ENCODE data around the gene ACSL6.

Gene ACSL6

GRCh38 chr5:132017316-132017715 lies 5.9 kb upstream of the ACSL6 start:
- no peak for DNase-seq

- DNase-seq = no peak
These were observed 5.3 kb upstream of the ACSL6 start for GRCh38 chr5:132016721-132017250.

- no peak for DNase-seq
These were observed 2.3 kb upstream of the ACSL6 start for GRCh38 chr5:132013711-132014110.

GRCh38 chr5:132013006-132013689 lies 1.7 kb upstream of the ACSL6 start:
- peak in 3 of 56 donors; percentile 14 to 40 (median 18) for DNase-seq

DNA sequence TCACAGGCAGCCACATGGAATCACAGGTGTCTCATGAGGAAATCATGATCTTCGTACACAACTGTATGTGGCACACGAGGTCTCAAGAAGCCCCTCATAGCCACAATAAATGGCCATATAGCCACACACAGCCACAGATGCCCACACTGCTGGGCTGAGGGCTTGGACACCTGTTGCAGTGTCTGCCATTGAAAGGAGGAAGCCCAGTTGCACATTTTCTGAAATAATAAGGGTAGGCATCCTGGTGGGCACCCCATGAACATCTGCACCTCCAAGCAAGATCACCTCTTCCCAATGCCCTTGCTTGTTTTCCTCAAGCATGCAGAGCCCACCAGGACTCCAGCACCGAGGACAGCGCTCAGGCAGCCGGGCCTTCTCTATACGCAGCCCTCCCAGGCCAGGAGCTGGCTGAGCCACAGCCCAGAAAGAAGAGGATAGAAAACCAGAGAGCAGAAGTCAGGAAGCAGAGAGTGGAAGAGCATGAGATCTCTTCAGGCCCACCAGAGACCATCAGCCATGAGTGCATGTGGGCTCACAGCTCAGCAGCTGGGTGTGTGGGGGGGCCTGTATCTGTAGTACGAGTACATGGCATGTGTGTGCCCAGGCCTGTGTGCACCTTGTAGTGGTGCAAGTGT lies 1.0 kb upstream of the ACSL6 start:
- peak in 4 of 56 donors; percentile 12 to 36 (median 20) for DNase-seq

DNA sequence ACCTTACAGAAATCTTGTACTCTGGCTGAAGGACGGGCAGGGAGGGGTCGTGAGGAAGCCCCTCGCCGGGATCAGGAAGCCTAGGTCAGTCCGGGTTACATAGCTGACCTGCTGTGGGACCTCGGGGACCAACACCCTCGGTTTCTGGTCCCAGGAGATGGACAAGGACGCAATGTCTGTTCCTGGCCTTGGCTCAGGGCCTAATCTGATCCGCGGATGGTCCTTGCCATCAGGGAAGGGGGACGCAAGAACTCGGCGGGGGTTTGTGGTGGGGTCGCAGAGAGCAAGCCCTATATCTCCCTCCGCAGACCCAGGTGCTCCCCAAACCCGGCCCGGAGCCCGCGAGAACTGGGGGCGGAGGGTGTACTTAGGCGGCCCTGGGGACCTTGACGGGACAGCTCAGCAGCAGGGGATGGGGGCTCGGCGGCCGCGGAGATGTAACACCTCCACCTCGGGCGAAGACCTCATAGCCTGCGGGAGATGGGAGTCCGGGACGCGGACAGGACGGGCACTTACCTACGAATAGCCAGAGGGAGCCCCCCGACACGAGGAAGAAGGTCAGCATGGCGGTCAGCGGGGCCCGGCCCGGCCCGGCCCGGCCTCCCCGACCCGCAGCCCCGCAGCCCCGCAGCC lies 353 bp downstream of the ACSL6 start:
- peak in 2 of 56 donors; percentile 36 to 65 for DNase-seq

GRCh38 chr5:132010645-132010988 lies 841 bp downstream of the ACSL6 start:
- DNase-seq = no peak

- no peak for DNase-seq
These were observed 1.6 kb downstream of the ACSL6 start for GRCh38 chr5:132009706-132010405.

DNA sequence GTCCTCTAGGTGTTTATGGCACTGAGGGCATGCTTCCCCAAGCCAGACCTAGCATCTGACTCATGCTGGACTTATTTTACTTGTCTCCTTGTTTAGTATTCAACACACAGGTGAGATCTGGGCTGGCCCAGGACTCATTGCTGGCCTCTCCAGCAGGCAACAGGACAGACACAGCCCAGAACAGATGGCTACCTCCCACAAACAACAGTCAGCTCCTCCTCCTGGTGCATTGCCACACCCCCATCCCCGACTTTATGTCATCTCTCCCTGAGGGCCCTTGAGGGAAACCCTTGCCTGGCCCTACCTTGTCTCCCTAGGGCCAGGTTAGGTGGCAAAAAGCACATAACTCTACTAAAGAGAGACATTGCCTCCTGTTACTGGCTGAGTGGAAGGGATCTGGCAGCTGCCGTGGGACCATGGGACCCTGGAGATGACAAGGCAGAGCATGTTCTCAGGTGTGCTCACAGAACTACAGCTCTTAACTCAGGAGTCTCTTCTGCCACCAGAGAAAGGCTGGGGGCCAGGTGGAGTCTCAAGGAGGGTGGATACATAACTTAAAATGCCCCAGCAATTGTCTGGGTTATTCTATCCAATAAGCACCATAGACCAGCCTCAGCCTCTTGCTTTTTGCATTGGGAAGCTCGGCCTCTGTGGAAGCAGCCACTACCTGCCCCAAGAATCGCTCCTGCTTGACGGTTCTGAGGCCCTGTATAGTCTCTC lies 2.3 kb downstream of the ACSL6 start:
- DNase-seq = peak in 2 of 56 donors; percentile 22 to 26

DNA sequence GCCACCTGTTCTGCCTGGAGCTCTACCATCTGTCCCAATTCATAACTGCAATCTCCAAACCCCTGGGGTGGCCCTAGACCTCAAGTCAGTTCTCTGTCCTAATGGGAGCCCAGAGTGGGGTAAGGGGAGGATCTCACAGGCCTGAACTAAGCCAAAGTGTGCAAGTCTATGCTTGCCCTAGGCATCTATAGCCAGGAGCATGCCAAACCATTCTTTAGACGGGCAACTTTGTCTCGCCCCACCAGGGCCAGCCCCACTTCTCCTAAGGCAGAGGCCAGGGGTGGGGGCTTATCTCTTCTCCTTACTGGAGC lies 3.3 kb downstream of the ACSL6 start:
- no peak for DNase-seq

DNA sequence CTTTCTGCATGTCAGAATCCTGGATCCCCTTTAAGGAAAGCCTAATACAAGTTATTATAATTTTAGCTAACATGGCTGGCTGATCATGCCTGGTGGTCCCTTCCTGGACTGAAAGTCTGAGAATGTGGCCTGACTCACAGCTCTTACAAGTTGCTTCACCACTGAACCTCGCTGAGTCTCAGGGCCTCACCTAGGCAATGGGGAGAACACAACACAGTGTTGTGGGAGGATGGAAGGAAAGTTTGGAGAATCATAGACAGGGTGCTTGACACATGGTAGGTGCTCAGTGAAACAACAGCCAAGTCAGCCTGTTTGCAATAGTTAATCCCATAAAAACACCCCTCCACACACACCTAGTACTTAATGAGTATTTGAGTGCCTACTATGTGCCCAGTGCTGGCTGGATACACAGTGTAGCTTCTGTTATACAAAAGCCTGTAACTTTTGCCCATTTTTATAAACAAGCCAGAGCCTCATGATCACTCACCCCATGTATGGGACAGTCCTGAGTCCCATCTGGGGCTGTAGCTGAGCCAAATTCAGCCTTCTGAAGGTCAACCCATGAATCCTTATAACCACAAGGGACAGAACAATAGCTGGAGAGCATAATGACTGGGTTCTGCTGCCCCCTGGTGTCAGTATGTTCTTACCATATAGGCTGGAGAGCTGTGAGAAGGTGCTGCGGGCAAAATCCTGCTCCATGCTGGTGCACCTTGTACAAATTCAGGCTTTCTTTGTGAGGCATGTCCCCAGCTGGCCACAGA lies 3.9 kb downstream of the ACSL6 start:
- DNase-seq = peak in 51 of 56 donors; percentile 26 to 95 (median 67)

DNA sequence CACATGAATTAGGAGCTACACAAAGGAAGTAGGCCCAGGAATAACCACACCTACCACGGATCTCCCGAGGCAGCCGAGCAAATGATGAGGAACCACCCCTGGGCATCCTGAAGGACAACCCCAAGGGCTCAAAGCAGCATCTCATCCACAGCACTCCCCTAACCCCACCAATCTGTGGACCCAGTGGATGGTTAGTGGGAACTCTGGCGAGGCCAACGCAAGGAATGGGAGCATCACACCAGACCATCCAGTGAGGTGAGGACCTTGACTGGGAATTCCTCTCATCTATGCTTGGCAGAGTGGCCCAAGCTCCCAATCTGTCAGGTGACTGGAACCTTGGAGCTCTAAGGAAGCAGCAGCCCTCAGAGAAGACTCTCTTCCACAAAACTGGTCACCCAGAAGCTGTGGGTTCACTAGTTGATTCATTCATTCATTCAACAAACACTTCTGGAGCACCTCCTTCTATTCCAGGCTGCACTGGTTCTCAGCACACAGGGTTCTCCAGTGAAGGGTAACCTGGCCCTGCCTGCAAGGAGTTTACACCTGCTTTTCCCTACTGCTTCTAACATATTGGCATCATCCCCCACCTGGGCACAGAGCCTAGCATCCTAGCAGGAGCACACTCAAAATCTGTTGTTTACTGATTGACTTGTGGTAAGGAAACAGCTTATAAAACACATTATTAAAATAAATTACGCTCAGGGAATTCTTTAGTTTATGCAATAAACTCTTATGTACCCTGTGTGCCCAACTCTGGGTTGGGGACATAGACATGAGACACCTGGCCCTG lies 4.9 kb downstream of the ACSL6 start:
- no peak for DNase-seq

GRCh38 chr5:132005591-132005990 lies 5.9 kb downstream of the ACSL6 start:
- no peak for DNase-seq

DNA sequence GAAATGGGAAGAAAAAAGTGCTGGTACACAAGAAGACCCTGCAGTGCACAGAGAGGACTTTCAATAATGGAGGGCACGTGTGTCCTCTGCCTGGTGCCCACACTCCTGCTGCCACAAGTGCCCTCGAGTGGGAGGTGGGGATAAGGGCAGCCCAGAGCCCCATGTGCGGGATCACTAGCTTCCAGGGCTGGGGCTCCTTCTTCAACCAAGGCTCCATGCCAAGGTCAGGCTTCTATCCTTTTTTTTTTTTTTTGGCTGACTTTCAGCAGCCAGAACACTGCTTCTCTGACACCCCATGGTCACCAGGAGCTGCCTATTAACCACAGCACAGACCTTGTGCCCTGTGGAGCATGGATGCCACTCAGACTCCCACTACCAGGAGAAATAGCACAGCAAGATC lies 7.5 kb downstream of the ACSL6 start:
- DNase-seq = peak in 14 of 56 donors; percentile 18 to 72 (median 46)

DNA sequence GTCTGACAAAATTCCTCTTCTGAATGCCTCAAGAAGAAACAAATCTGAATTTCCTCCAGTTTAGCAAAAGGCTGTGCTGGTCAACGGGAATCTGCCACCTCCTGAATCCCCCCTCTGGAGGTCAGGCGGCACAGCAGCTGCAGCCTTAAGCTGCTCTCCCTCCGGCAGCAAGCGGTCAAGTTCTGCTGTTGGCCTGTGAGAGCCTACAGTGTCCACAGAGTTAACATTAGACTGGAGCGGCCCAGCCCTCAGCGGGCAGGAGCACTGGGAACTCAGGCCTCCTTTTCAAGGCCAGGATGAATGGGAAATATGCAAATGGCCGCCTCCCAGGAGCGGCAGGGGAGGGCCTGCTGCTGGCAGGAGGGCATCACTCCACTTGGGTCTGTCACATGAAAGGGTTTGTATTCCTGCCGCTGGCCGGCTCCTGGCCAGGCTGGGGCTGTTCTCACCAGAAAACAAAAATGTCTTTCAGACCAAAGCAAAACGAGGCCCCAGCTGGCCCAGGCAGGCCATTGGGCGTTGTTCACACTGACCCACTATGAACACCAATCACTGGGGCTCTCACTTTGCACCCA lies 8.2 kb downstream of the ACSL6 start:
- DNase-seq = peak in 55 of 56 donors; percentile 33 to 99 (median 91)

DNA sequence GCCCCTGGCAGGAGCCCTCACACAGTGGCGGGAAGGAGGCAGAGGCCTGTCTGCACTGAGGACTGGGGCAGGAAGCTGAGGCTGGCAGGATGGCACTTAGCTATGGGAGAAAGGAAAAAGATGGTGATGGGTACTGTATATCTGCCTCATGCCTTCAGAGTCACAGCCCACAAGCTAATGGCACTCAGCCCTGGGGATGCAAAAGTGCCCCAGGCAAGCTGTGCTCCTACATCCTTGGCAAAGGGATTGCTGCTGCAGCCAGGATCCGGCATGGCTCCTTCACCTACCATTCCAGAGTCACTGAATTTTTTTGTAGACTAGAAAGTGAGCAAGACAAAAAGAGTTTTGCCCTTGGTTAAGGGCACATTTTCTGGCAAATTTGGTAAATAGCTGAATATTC lies 8.7 kb downstream of the ACSL6 start:
- DNase-seq = peak in 2 of 56 donors; percentile 14 to 64

GRCh38 chr5:132001647-132002561 lies 9.6 kb downstream of the ACSL6 start:
- DNase-seq = no peak
